Daoy (cell line): ENCODE measurements around the gene RBSN. TPM values are rescaled to one million over a fixed set of nuclear protein-coding genes. Genes with fewer than 3 reads are reported as not detected.

Experiments used
- DNase-seq: peaks from one replicate; pipeline ENCODE4 v3.0.0-alpha.2; 2015; ENCODE audit warnings: low read depth
- total RNA-seq: library from RNA; depleted of rRNA; stranded (reverse); fragments of >200 nt; shearing (Covaris generic); gene quantifications from 2 replicates; pipeline ENCODE4 v1.2.3, GENCODE V29; 2014

Gene RBSN
- total RNA-seq, 1 experiment from 2014 or later = 7.3 TPM

DNA sequence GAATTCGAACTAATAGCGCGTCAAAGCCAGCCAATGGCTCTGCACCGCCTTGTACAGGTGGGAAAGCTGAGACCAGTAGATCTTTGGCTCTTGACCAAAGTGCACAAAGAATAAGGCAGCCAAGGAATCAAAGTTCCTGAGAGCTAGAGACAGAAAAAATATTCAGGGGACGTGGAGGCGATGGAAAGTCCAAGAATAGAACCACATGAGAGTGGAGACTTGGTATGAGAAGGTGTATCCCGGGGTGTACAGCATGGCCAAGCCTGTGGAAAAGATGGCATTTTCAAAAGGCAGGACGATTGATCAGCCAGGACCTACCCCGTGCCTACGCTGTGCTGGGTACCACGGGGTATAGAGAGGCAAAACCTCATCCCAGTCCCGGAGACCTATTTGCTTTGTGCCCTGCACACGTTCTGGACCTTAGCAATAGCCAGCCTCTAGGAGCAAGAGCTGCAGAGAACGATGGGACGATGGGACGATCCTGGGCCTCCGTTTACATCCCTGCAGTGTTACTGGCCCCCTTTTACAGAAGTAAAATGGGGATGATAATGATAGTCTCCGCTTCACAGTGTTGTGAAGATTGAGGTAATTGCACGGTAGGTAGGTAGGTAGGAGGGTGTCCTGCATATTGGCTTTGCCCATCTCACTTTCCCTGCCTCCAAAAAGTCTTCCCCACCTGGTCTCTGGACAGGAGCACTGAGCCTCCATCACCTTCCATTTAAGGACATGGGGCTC, 583 bp upstream of the RBSN start:
- DNase-seq = no peak

DNA sequence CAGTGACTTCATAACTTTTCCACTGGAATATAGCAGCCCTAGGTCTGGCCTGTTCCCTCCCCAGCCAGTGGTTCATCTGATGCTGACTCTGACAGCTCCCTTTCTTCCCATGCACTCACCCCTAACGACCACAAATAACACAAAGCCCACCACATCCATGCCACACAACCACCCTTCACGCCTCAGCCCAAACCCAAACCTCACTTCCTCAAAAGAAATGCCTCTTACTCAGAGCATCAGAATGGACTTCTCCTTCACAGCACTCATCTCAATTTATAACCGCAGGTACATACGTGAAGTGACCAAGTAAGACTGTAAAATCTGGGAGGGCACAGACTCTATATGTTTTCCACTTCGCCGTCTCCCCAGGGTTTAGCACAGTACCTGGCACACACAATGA, 1.1 kb downstream of the RBSN start:
- DNase-seq = peak; percentile 37

DNA sequence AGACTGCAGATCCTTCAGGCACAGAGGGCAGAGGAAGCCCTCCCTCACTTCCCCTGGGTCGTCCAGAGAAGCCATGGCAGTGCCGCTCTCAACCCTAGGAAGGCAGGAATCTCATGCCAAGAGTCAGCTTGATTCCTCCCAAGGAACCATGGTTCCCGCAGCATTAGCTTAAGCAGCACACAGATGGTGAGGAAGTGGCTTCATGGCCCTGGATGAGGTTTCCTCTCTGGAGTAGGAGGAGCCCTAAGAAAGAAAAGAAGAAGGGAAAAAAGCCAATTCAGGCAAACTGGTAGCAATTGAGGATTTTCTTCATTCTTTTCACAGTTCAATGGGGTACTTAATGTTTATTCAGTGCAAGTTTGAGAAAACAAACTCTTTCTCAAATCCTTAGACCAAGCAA, 2.9 kb downstream of the RBSN start:
- no peak for DNase-seq

DNA sequence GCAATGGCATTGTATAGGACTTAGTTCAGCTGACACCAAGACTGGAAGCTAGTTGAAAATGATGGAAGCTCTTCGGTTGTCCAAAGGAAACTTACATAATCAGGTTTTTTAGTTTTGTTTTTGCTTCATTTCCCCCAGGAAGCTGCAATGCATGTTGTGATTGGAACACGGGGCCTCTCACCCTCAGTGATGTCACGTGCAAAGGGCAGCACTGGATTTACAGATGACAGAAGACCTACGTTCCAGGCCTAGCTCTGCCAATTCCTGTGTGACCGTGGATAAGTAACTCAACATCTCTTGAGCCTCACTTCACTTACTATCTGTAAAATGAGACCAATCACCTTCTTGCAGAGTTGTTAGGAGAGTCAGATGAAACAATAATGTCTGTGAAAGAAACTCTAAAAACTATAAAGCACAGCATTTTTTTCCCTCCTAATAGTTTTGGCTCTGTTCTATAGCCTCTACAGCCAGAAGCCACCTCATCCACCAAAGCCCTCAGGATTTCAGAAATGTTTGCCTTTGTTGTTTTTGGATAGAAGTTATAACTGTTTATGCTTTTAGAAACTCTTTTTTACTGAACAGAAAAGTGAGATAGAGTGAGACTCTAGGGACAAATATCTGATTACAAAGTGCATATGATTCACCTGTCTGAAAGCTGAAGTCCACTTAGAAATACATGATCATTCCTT, 4.6 kb downstream of the RBSN start:
- no peak for DNase-seq

DNA sequence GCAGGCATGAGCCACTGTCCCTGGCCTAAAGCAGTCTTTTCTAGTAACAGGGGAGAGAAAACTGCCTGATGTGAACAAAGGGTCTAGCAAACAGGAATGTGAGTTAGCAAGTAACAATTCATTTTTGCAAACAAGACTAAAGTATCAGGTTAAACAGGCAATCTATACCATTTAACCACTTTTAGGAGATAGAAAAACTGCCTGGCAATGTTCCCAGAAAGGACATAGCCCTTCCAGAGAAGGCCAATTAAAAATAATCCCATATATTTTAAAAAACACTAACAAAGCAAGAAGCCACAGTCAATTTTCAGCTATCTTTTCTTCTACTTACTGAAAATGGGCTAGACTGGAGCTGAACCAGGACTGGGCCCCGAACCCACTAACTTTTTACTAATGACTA, 6.3 kb downstream of the RBSN start:
- no peak for DNase-seq

DNA sequence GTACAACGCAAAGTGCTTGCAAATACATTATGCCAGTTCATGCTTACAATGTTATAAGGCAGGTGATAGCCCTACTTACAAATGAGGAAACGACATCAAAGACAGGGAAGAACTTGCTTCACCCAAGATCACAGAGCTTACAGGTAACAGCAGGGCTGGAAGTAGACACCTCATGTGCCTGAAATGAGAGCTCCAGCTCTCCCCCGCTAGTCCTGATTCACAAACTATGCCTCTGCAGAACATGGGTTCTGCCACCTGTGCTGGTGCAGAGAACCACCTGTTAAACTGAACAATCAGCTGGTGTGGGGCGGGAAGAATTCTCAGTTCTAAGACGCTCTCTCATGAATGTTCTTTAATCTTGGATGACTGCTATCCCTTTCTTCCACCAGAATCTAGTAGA, 7.4 kb downstream of the RBSN start:
- DNase-seq = no peak

DNA sequence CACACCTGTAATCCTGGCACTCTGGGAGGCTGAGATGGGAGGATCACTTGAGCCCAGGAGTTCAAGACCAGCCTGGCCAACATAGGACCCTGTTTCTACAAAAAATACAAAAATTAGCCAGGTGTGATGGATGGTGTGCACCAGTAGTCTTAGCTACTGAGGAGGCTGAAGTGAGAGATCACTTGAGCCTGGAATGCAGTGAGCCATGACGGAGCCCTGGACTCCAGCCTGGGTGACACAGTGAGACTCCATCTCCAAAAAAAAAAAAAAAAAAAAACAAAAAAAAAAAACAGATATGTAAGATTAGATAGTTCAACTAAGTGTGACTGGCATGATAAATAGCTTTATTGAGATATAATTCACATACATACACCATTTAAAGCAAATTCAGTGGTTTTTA, 9.7 kb downstream of the RBSN start:
- no peak for DNase-seq

DNA sequence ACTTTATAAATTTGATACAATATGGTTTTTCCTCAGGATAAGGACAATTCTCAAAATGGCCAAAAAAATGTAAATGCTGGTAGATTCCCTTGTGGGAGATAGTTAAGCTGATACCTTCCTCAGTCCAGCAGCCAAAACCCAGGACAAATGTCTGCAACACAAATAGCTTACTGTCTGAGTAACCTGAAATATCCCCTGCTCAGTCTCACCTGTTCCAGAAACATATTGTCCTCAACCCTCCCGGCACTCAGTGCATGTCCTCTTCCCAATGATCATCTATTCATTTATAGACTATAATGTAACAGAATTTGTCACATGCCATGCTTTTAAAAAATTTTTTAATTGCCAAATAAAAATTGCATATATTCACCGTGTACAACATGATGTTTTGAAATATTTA, 12.2 kb downstream of the RBSN start:
- no peak for DNase-seq

DNA sequence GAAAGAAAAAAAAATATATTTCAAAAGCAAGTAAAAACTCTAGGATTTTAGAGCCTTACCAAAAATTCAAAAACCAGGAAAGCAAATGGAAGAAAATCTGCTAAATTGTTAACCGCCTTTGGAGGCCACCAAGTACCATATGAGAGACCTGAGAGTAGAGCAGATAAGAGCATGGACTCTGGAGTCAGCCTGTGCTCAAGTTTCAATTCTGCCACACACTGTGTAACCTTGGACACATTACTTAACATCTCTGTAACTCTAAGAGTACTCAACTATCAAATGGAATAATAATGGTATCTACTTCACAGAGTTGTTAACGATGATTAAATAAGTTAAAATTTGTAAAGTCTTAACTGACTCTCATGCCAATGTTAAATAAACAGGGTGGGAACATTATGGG, 12.7 kb downstream of the RBSN start:
- no peak for DNase-seq

DNA sequence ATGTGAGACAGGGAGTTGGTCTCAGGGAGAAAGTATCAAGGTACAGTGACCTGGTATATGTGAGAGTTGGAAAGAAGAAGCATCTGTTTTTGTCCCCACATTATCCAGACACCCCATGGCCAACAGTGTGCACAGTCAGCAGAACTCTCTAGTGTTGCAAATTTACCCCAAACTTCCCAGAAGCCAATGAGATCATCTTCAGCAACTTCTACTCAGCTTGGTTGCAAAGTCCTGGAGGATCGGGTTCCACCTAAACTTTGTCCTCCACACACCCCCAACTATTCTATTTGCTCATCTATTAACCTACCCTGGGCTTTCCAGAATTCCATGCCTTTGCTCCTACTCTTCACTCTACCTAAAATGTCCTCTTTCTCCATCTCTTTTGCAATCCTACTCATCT, 15.7 kb downstream of the RBSN start:
- DNase-seq = no peak

DNA sequence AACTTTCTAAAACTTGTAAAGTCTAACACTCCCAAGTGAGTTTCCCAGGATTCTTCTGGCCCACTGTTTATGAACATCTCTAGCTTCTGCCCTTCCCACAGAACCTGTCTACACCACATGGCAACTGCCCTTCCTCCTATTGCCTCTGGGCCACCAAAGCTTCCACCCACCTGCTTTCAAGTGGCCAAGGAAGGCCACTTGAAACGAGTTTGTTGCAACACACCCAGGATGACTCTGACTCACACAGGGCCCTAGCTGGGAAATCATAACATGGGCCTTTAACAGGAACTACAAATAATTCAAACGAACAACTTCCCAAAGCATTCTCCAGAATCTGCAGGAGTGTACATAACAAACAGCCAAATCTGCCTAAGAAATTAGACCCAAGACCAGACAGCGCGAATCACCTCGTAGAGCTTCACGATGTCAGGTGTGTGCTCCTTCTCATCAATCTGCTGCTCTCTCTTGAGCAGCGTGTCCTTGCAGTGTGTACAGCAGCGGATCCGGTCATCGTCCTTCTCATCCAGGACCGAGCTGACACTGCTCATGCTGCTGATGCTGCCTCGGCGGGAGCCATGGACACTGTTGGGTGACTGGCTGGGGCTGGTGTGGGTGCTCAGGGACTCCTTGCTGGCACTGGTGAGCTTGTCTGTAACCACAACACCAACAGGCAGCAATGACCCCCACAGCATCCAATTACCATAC, 16.8 kb downstream of the RBSN start:
- DNase-seq = no peak

DNA sequence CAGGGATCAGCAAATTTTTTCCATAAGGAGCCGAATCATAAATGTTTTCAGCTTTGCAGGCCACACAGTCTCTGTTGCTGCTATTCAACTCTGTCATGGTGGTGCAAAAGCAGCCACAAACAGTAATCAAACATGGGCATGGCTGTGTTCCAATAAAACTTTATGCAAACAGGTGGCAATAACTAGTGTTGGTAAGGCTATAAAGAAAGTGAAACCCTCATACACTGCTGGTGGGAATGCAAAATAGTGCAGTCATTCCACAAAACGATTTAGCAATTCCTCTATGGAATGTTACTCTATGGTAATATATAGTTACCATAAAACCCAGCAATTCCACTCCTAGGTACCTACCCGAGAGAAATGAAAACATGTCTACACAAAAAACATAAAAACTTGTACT, 19.9 kb downstream of the RBSN start:
- no peak for DNase-seq

DNA sequence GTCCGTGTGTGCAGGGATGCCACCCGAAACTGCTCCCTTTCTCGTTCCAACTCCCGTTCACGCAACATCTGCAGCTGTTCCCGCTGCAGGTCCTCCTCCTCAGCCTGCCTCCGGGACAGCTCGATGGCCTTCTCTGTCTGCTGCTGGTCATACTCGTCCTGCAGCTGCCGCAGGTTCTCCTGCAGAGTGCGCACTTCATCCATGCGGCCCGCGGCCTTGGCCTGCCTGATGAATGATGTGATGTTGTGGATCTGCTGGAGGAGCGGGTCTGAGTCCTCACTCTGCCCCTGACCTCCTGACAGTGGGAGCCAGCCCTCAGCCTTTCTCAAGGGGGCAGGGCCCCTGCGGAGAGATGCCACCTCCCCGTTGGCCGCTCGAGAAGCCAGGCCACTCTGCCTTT, 24.4 kb downstream of the RBSN start:
- no peak for DNase-seq

DNA sequence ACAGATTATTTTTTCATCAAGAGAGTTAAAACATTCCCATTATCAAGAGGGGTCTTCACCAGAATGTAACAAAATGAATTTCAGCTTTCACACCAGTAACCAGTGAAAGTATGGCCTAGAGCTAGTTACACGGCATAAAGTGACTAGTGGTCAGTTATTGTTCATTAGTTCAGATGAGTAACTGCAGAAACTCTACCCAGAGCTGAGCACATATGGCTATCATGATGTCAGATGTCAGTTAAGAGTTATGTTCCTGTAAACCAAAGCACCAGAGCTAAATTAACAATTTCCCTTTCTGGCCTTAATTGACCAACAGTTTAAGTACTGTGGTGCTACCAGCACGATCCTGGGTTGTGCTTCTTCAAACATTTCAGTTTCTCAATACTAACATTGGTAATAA, 27.2 kb downstream of the RBSN start:
- DNase-seq = no peak

DNA sequence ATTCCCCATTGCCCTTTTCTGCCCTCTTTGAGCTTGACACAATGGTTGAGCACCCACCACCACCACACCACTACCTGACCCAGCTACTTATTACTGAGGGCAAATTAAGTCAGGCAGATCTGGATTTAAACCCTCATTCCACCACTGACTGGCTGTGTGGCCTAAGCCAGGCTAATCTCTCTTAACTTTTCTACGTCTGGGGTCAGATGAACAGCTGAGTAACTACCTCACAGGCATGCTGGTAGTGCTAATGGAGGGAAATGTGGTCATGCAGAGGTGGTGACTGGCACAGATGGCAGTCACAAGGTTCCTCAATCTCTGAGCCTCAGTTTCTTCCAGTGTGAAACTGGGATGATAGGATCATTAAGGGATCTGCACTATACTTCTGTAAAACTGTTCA, 29.5 kb downstream of the RBSN start:
- DNase-seq = no peak

DNA sequence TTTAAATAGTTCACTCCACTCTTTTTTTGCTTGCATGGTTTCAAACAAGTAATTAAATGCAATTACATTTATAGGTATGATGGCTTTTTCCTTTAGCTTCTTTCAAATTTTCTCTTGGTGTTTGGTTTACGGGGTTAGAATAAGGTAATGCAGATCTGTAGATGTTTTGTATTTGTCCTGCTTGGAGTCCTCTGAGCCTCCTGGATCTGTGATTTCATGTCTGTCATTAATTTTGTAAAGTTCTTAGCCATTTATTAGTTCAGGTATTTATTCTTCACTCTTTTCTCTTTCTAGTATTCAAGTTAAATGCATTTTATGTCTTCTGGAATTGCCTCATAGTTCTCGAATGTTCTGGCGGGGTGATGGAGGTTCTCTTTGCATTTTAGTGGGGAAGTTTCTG, 32.5 kb downstream of the RBSN start:
- no peak for DNase-seq

DNA sequence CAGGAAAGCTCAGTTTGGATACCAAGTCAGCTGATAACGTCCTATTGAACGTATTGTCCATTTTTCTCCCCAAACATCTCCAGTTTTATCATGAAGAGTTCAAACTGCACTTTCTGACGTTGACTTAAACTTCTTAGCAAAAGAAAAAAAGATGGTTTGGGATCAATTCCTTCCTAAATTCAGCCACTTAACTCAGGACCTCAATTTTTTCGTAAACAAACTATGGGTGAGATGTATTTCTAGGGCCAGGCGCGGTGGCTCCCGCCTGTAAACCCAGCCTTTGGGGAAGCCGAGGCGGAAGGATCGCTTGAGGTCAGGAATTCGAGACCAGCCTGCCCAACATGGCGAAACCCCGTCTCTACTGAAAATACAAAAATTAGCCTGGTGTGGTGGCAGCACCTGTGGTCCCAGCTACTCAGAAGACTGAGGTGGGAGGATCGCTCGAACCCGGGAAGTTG, 33.4 kb downstream of the RBSN start:
- DNase-seq = no peak

DNA sequence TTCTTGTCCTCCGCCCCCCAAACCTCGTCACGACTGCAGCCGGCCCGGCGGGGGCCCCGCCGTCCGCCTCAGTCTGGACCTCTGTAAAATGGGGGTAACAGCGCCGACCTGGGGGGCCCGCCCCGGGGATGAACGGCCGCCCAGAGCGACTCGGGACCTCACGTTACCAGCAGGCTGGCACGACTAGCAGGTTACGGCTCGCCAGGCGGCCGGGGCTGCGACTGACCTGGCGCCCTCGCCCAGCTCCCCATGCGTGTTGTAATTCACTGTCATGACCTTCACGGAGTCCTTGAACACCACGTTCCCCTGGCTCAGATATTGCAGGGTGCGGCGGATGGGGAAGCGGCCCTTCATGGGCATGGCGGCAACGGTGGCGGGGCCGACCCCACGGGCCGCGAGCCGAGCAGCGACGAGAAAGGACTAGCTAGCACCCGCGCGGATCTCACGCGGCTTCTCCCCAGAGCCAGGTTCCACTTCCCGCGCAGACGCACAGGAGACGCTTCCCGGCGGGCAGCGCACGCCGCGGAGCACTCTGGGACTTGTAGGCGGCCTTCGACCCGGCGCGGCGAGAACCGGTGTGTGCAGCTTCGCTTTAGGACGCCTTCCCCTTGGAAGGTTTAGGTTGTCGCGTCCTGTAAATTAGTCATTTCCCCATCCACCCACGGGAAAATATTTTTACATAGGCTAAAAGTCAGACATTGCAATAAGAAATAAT, 34.0 kb downstream of the RBSN start, which contains the start of gene MRPS25:
Gene MRPS25 (minus strand): TSS at position 481 of the 715 bp plus-strand sequence. CDS start 121 bp downstream, at position 360.
- peak; percentile 91 for DNase-seq

DNA sequence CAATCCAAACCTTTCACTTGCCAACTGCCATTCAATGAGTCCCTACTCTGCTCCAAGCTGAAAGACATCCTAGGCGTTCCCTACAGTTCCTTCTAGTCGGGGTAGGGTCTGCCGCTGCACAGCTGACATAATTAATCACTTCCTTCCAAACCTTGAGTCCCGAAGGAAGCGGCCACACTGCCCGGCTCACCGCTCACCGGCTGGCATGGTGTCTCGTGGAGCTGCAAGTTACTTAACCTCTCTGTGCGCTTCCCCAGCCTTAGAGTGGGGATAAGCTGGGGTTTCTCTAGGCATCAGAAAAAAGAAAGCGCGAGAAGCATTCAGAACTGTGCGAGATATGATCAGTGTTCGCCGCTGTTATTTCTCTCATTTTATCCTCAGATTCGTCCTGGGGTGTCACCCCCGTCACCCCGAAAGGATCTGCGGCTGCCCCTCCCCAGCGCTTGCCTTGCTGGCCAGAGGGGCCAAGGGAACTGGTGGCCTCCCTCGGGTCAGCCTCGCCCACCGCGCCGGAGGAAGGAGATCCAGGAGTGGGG, 34.6 kb downstream of the RBSN start:
- DNase-seq = peak; percentile 21

DNA sequence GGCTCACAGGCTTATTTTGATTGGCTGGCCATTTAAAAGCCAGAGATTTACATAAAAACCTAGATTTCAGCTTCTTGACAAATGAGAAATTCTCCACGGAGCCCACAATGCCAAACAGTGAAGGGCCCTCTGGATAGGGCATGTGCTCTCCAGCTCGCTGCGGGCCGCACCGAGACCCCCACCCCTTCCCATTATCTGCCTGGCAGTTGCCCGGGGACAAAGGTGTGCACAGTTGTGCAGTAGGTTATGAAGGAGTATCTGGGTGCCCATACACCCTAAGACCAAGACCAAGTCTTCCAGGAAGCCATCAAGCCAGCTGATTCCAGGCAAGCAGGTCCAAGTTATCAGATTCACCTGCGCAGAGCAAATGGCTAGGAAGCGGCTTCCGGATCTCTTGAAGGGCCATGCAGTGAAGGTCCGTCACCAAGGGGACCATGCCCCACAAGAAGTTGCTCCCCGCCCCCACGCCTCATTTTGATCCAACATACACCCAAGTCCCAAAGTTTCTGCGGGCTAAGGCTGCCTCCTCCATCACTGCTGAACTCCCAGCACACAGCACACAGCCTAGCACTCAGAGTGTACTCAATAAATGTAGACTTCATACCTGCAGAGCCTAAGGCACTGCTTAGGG, 35.2 kb downstream of the RBSN start:
- no peak for DNase-seq

DNA sequence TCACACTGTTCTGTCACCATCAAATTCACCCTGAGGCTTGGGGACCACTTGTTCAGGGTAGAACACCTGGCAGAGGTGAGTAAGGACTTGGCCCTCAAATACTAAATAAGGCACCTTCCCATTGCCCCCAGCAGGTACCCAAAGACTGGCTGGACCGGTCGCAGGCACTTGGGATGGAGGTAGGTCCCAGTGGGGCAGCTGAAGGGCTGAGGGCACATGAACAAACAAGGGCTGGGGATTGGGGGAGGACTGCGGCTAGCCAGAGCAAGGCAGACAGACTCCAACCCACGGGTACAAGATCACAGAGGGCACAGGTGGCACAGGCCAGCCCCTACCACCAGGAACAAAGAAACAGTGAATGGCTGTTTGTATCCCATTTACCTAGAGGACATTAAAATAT, 35.7 kb downstream of the RBSN start:
- no peak for DNase-seq
